Activated naive CD4-positive, alpha-beta T cell treated with anti-CD3 and anti-CD28 coated beads, Interleukin-2, amount 50 U/mL, for 24 hours (primary cell): Measurements from ENCODE around the gene STARD6.
"Not testable (repeated sequence)": the region's sequence is repeated elsewhere in the genome, so short reads cannot be mapped to it uniquely, and the experiment has no call there.

Experiments used
- H3K27ac Mint-ChIP-seq: one replicate; pipeline ENCODE4 v1.8.0; 2021; ENCODE audit warnings: mild to moderate bottlenecking, mixed read lengths
- H3K27me3 Mint-ChIP-seq: one replicate; pipeline ENCODE4 v1.8.0; 2021; ENCODE audit warnings: mixed read lengths
- H3K36me3 Mint-ChIP-seq: one replicate; pipeline ENCODE4 v1.8.0; 2021; ENCODE audit warnings: mixed read lengths
- H3K4me1 Mint-ChIP-seq: one replicate; pipeline ENCODE4 v1.8.0; 2021; ENCODE audit warnings: mixed read lengths
- H3K4me3 Mint-ChIP-seq: one replicate; pipeline ENCODE4 v1.8.0; 2021; ENCODE audit warnings: mild to moderate bottlenecking, mixed read lengths
- H3K9me3 Mint-ChIP-seq: one replicate; pipeline ENCODE4 v1.8.0; 2021; ENCODE audit warnings: mixed read lengths

The STARD6 gene

DNA sequence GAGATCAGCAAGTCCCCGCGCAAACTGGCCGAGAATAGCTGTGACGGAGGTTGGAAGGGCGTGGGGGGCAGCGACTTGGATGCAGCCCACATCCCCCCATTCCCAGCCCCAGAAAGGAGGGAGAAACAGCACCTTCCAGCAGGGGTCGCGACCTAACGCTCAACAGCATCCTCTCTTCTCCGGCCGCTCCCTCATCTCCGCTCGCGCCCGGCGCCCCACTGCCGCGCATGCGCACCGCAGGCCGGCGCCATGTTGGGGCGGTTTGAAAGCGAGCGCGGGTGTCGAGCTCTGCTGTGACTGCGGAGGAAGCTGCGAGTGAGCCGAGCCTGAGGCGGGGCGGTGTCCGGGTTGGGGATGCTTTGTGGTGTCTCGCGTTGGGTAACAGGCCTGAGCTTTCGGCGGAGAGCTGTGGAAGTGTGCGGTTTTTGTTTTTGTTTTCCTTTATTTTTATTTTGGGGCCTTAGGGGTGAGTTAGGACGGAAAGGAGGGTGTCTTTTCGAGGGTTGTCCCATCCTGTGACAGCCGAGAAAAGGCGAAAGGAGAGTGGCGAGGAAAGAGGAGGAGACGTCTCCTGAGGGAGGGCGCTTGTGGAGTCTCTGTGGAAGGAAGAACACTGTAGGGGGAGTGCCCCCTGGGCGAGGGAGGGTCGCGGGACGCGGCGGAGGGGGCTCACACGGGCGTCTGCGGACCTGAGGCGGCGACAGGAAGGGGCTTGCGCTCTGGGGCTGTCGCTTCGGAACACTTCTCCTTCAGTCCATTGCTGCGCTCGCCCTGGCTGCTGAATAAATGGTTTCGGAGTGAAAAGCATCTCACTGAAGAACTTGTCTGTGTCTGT, at the start of gene STARD6, which contains the start of gene C18orf54:
Gene STARD6, minus strand, starts transcription at position 199 of the 835 bp plus-strand sequence. CDS start 3,285 bp downstream, outside the sequence.
Gene C18orf54, plus strand, starts transcription at position 247 of the 835 bp plus-strand sequence. CDS start 2,667 bp downstream, outside the sequence.
- H3K36me3 Mint-ChIP-seq: peaks cover 1% of the 10 kb centered on the region
- no peaks in the 10 kb centered on the region for H3K27me3 Mint-ChIP-seq
- peak within 1 kb of the TSS; percentile 97 for H3K27ac Mint-ChIP-seq
- peaks cover 20% of the 10 kb centered on the region for H3K4me1 Mint-ChIP-seq
- H3K4me3 Mint-ChIP-seq: peak within 1 kb of the TSS; percentile 100
- H3K9me3 Mint-ChIP-seq: no peaks in the 10 kb centered on the region

GRCh38 chr18:54405290-54405689, 47.6 kb upstream of the STARD6 start:
- no peaks in the 10 kb centered on the region for H3K36me3 Mint-ChIP-seq
- no peaks in the 10 kb centered on the region for H3K4me1 Mint-ChIP-seq
- no peak overlapping the region for H3K4me3 Mint-ChIP-seq
- no peaks in the 10 kb centered on the region for H3K9me3 Mint-ChIP-seq
- H3K27me3 Mint-ChIP-seq: peaks cover 15% of the 10 kb centered on the region
- H3K27ac Mint-ChIP-seq: no peak overlapping the region

GRCh38 chr18:54396760-54397159, 39.1 kb upstream of the STARD6 start:
- H3K27ac Mint-ChIP-seq: no peak overlapping the region
- H3K4me1 Mint-ChIP-seq: no peaks in the 10 kb centered on the region
- H3K4me3 Mint-ChIP-seq: no peak overlapping the region
- no peaks in the 10 kb centered on the region for H3K36me3 Mint-ChIP-seq
- H3K27me3 Mint-ChIP-seq: peaks cover 4% of the 10 kb centered on the region
- no peaks in the 10 kb centered on the region for H3K9me3 Mint-ChIP-seq

DNA sequence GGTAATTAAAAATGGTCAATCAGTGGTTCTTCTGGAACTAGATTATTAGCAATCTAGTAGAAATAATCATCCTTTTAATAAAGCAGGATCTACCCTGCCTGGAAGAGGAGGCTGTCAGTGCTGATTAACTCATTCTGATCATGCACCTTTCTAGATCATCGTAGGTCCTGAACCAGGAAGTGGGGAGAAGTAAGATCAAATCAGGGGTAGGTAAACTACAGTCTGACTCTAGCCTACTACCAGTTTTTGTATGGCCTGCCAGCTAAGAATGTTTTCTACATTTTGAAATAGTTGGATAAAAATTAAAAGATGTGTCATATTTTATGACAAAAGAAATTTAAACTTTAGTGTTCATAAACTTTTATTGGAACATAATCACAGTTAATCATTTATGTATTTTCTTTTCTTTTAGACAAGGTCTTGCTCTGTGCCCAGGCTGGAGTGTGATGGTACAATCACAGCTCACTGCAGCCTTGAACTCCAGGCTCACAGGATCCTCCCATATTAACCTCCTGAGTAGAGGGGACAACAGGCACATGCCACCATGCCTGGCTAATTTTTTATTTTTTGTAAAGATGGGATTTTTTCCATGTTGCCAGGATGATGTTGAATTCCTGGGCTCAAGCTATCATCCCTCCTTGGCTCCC, 36.1 kb upstream of the STARD6 start:
- Mint-ChIP-seq H3K4me1 (peaks cover 1% of the 10 kb centered on the region), H3K27ac (no peak overlapping the region), H3K36me3 (no peaks in the 10 kb centered on the region), H3K4me3 (no peak overlapping the region), H3K27me3 (peaks cover 7% of the 10 kb centered on the region), H3K9me3 (no peaks in the 10 kb centered on the region)

GRCh38 chr18:54392543-54393023, 34.9 kb upstream of the STARD6 start:
- no peaks in the 10 kb centered on the region for H3K36me3 Mint-ChIP-seq
- H3K27me3 Mint-ChIP-seq: peaks cover 13% of the 10 kb centered on the region
- H3K4me3 Mint-ChIP-seq: no peak overlapping the region
- no peaks in the 10 kb centered on the region for H3K9me3 Mint-ChIP-seq
- peaks cover 4% of the 10 kb centered on the region for H3K4me1 Mint-ChIP-seq
- no peak overlapping the region for H3K27ac Mint-ChIP-seq

DNA sequence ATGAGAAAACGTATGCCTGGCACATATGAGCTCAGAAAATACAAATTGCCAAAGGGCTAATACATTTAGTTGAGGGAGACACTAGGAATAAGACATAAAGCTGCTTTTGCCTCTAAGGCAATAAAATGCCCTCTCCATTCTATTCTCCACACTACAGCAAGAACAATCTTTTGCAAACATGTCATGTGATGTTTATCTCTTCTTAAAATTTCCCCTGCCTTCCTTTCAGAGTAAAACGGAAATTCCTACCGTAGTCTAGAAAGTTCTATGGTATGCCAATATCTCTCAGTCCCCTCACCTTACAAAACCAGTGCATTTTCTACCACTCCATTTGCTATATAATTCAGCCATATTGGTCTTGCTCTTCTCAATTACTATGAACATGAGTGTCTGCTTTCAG, 33.2 kb upstream of the STARD6 start:
- Mint-ChIP-seq H3K27ac (no peak overlapping the region), H3K36me3 (no peaks in the 10 kb centered on the region), H3K9me3 (no peaks in the 10 kb centered on the region), H3K4me3 (no peak overlapping the region), H3K4me1 (peaks cover 4% of the 10 kb centered on the region), H3K27me3 (peaks cover 11% of the 10 kb centered on the region)

GRCh38 chr18:54389143-54389505, 31.5 kb upstream of the STARD6 start:
- Mint-ChIP-seq H3K9me3 (no peaks in the 10 kb centered on the region), H3K36me3 (no peaks in the 10 kb centered on the region), H3K4me3 (no peak overlapping the region), H3K27me3 (peaks cover 11% of the 10 kb centered on the region), H3K4me1 (peaks cover 4% of the 10 kb centered on the region), H3K27ac (no peak overlapping the region)

DNA sequence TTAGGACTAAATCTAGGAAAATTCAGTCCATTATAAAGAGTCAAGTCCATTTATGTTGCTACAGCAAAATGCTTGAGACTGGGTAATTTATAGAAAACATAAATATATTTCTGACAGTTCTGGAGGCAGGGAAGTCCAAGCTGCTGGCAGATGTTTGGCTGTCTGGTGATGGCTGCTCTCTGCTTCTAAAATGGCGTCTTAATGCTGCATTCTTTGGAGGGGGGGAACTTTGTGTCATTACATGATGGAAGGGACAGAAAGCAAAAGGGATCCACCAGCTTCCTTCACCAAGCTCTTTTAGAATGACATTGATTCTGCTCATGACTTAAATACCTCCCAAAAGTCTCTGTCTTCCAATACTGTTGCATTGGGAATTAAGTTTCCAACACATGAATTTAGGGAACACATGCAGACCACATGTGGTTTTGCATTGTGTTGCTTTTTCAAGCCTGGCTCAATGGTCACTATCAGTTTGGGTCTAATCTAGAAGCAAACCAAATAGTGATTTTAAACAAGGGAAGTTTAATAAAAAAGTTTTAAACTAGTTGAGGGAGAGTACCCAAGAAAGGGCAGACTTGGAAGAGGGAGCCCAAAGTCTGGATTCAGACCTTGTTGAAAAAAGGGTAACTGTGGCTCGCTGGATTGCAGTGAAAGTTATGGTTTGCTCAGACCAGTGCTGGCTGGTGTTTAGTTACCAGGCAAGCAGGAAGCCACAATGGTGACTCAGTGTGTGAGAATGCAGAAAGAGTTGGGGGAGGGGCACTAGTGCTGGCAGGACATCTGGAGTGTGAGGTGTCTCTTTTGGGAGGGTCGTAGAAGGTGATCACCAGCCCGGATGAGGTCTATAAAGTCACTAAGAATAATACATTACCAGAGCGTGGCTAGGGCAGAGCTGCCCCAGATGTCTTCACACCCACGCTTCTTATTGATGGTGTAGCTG, 30.8 kb upstream of the STARD6 start:
- Mint-ChIP-seq H3K27me3 (peaks cover 11% of the 10 kb centered on the region), H3K36me3 (no peaks in the 10 kb centered on the region), H3K4me3 (no peak overlapping the region), H3K4me1 (peaks cover 4% of the 10 kb centered on the region), H3K9me3 (no peaks in the 10 kb centered on the region), H3K27ac (no peak overlapping the region)

DNA sequence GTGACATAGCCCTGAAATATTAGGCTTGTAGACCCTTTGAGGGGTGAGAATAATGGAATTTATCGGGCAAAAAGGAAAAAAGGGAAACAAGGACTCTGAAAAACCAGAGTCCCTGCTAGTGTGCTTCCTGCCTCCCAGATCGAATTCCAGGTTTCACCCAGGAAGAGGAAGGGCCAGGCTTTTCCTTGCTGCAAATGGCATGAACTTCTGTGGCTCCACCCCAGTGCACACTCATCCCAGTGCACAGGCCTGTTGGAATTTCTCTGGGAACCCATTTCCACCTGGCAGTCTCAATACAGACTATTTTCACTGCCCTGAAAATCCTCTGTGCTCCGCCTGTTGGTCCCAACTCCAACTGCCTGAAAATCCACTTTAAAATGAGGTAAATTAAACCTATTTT, 30.0 kb upstream of the STARD6 start:
- Mint-ChIP-seq H3K4me1 (peaks cover 4% of the 10 kb centered on the region), H3K36me3 (no peaks in the 10 kb centered on the region), H3K4me3 (no peak overlapping the region), H3K27me3 (peaks cover 11% of the 10 kb centered on the region), H3K27ac (no peak overlapping the region), H3K9me3 (no peaks in the 10 kb centered on the region)

- H3K27ac Mint-ChIP-seq, H3K4me3 Mint-ChIP-seq, H3K27me3 Mint-ChIP-seq, H3K9me3 Mint-ChIP-seq, H3K4me1 Mint-ChIP-seq, H3K36me3 Mint-ChIP-seq: not testable (repeated sequence)
Measured at GRCh38 chr18:54386800-54387495, 29.3 kb upstream of the STARD6 start.

- Mint-ChIP-seq H3K4me3 (no peak overlapping the region), H3K27me3 (peaks cover 8% of the 10 kb centered on the region), H3K27ac (no peak overlapping the region), H3K9me3 (no peaks in the 10 kb centered on the region), H3K4me1 (peaks cover 4% of the 10 kb centered on the region), H3K36me3 (no peaks in the 10 kb centered on the region)
Measured at GRCh38 chr18:54386043-54386442, 28.4 kb upstream of the STARD6 start.

- Mint-ChIP-seq H3K4me1 (no peaks in the 10 kb centered on the region), H3K9me3 (no peaks in the 10 kb centered on the region), H3K27ac (no peak overlapping the region), H3K27me3 (no peaks in the 10 kb centered on the region), H3K36me3 (no peaks in the 10 kb centered on the region), H3K4me3 (no peak overlapping the region)
Measured at GRCh38 chr18:54382733-54383252, 25.1 kb upstream of the STARD6 start.

DNA sequence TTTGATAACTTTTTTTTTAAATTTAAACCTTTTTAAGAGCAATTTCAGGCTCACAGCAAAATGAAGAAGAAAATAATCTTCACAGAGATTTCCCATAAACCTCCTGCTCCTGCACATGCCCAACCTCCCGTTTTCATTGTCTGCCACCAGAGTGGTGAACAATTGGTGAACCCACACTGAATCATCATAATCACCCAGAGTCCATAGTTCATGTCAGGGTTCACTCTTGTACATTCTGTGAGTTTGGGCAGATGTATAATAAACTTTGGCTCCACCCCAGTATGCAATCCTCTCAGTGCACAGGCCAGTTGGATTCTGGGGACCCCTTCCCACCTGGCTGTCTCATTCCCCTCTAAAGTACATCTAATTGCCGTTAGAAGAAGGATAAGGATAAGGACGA, 24.4 kb upstream of the STARD6 start:
- Mint-ChIP-seq H3K4me1 (no peaks in the 10 kb centered on the region), H3K27ac (no peak overlapping the region), H3K36me3 (no peaks in the 10 kb centered on the region), H3K9me3 (no peaks in the 10 kb centered on the region), H3K4me3 (no peak overlapping the region), H3K27me3 (no peaks in the 10 kb centered on the region)

DNA sequence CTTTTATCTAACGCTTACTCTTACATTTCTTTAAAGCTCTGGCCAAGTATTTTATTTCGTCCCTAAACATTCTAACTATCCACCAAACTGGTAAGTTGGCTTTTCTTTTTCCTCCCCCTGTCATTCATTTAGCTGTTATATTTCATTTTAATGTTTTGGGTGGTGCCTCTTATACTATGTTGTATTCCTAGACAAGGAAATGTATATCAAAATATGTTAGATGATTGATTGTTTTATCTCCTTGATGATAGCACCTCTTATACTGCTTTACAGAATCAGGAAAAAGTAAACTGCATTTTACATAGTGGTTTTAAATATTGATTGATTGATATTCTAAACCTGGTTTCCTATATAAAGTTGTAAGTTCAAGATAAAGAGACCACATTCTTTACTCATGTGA, 24.0 kb upstream of the STARD6 start:
- Mint-ChIP-seq H3K9me3 (no peaks in the 10 kb centered on the region), H3K27ac (no peak overlapping the region), H3K36me3 (no peaks in the 10 kb centered on the region), H3K4me3 (no peak overlapping the region), H3K4me1 (no peaks in the 10 kb centered on the region), H3K27me3 (no peaks in the 10 kb centered on the region)

GRCh38 chr18:54378057-54378456, 20.4 kb upstream of the STARD6 start:
- Mint-ChIP-seq H3K4me3 (no peak overlapping the region), H3K27ac (no peak overlapping the region), H3K27me3 (no peaks in the 10 kb centered on the region), H3K9me3 (no peaks in the 10 kb centered on the region), H3K4me1 (no peaks in the 10 kb centered on the region), H3K36me3 (peaks cover 3% of the 10 kb centered on the region)
